ENCODE results near the gene HSDL1.

HSDL1 gene

GRCh38 chr16:84175350-84176081 lies 30.5 kb upstream of the HSDL1 start:
- DNase-seq = peak; percentile 38 to 73

DNA sequence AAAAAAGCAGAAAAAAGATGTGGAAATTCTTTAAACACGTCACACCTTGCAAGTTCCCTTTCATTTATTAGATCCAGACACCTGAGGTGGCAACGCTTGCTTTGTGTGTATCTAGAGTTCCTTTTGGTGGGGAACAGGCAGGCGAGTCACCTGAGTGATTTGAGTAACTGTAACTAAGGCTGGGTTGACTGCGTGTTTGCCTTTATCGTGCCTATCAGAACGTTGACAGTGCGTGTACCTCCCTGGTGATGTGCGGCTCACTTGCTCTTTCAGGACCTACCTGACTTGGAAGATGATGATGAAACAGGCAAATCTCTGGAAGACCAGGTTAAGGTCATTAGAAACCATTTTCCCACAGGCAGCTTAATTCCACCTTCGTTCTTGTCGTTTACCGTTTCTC lies 29.4 kb upstream of the HSDL1 start:
- no peak for DNase-seq

GRCh38 chr16:84169765-84170310 lies 24.9 kb upstream of the HSDL1 start:
- DNase-seq = no peak

DNA sequence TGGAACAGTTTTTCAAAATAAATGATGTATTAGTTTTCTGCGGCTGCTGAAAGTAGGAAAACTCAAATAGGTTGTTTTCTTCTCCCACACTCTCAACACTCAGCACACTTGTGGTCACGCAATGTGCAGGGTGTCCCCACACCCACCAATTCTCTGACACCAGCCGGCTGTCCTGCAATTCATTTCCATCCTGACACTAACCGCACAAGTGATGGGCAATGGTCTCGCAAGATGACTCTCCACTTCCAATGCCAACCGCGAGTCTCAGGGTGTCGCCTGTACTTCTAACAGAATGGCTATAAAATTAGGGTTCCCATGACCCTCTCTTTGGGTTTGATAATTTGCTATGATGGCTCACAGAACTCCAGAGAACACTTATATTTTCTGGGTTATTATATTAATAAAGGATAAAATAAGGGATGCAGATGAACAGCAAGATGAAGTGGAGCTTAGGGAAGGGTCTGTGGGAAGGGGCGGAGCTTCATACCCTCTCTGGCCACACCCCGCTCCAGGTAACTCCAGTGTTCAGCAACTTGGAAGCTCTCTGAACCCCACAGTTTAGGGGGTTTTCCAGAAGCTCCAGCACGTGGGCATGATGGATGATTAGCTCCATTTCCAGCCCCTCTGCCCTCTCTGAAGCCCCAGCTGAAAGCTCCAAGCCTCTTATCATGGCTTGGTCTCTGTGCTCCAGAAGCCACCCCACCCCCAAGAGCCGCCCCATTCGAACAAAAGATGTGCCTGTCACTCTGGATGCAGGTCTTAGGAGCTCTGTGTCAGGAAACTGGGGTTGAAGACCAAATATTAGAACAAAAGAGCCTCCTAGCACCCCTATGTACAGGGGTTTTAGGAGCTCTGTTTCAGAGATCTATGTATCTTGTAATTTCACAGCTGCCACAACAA lies 22.1 kb upstream of the HSDL1 start:
- no peak for DNase-seq

DNA sequence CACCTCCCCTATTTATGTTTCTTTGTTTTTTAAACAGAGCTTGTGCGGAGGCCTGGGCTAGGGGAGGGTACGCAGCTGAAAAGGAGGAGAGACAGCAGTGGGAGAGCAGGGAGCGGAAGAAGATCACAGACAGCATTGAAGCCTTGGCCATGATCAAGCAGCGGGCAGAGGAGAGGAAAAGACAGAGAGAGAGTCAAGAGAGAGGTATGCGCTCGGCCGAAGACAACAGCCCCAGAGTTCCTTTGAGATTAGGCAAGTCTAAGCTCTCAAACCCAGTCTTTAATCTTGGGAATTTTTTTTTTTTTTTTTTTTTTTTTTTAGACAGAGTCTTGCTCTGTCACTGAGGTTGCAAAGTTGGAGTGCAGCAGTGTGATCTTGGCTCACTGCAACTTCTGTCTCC lies 20.8 kb upstream of the HSDL1 start:
- no peak for DNase-seq

- no peak for DNase-seq
Measured at GRCh38 chr16:84161801-84162200, 16.8 kb upstream of the HSDL1 start.

- no peak for DNase-seq
Measured at GRCh38 chr16:84161037-84161436, 16.1 kb upstream of the HSDL1 start.

DNA sequence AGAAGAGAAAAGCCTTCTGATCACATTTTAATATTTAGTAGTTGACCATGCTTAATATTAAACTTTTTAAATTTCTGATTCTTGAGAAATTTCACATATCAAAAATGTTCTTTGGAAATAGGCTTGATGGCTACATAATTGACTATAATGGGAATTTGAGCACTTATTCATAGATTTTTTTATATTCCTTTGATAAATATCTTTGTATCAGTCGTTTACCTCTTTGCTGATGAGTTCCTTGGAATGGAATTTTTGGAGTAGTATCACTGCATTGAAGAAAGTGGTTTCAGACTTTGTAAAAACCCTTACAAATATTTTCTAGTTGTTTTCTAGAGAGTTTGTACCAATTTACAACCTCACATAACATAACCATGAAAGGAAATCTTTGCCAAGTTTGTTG lies 14.8 kb upstream of the HSDL1 start:
- DNase-seq = no peak

DNA sequence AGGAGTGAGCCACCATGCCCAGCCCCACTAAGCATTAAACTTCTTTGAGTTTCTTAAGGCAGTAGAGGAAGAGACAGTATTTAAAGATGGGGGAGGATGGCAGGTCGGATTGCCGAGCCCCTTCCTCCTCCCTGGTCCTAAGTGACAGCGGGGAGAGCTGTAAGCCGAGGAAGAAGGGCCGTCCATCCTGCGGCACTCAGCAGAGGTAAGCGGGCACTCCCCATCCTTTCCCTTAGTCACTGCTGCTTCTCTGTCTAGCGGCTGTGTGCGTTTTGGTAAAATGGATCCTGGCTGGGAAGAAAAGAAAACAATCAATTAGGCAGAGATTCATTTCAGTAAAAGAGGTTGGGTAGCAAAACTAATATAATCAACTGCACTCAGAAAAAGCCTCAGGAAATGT lies 14.0 kb upstream of the HSDL1 start:
- DNase-seq = no peak

DNA sequence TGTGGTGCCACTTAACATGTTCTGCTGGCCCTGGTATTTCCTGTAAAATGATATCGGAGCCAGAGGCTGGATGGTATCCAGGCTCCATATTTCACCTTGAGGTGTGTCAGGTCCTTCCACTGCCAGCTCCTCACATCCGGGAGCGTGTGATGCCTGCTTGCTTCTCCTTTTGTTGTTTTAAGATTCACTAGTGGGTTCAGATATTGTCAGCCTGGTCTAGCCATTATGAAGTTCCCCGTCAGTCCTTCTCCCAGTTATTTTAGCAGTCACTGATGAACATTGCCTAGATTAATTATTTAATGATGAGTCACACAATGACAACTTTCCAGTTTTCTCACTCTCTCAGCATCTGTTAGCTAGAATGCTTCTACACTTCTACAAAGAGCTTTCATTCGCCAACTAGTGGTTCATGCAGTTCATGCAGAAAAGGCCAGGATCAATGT lies 11.4 kb upstream of the HSDL1 start:
- DNase-seq = no peak

GRCh38 chr16:84155771-84156170 lies 10.8 kb upstream of the HSDL1 start:
- DNase-seq = no peak

- no peak for DNase-seq
Measured at GRCh38 chr16:84155226-84155625, 10.2 kb upstream of the HSDL1 start.

DNA sequence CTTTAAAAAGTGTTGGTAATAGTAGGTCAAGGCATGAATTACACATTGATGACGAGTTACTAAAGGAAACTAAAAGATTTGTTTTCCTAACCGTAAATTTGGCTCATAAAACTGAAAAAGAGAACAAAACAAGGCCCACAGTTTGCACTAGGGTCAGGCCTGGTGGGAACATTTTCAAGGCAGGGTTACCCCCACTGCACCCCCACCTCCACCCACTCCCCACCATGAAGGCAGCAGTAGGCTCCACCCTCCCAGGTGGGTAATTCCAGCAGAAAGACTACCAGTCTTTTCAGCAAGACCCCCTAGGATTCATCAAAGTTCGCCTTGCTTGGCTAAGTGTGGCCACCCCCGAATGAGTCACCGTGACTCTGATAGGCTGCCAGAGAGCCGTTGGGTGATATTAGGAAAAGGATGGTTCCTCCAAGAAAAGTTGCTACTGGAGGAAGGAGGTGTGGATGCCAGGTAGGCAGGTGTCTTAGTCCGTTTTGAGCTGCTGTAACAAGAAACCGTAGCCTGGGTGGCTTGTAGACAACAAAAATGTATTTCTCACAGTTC lies 8.8 kb upstream of the HSDL1 start:
- no peak for DNase-seq

DNA sequence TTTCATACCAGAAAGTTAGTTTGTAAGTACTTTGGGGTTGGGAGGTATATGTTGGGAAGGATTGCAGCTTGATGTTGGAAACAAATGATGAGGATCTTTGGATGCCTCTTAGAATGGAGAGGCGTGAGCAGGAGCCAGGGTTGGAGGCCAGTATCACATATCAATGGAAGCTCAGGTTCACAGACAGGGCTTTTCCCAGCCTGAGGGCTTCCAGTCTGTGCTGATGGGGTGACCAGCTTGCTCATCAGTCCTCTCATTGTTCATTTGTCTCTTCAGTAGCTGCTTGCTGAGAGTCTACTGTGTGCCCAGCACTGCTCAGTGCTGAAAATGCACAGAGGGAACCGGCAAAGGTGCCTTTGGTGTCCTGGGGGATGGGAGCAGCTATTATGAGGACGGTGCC lies 5.9 kb upstream of the HSDL1 start:
- no peak for DNase-seq

DNA sequence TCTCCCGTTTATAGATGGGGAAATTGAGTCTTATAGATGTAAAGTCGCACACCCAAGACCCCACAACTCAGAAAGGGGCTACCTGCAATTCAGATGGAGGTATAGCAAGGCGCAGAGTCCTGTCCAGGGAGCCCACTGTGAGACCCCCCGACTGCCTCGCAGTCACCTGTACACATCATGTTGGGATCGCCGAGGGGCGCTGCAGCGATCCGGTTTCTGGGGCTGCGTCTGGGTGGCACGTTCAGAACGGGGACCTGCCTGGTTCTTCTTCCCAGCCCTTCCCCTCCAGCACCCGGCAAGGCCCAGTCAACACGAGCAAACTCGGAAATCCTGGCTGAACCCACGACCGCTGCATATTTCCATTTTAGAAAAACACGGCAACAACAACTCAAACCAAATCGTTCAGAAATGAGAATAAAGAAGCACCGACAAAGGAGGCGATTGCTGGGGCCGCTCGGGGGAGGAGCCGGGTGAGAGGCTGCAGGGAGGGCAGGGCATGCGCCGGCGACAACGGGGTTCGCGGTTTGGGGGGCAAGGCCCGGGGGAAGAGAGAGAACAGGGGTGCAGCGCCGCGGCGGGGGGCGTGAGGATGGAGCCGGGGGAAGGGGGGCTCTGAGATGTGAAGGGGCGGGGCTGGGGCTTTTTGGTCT lies 643 bp downstream of the HSDL1 start:
- peak in 1 of 2 experiments; percentile 51 for DNase-seq

DNA sequence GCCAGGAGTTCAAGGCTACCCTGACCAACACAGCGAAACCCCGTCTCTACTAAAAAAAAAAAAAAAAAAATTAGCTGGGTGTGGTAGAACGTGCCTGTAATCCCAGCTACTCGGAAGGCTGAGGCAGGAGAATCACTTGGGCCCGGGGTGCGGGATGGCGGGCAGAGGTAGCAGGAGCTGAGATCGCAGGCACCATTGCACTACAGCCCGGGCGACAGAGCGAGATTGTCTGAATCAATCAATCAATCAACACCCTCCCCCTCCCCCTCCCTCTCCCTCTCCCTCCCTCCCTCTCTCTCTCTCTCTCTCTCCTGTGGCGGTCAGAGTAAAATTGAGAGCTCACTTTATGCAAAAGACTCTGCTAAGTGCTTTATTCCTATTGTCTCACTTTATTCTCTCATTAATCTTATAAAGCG lies 1.2 kb downstream of the HSDL1 start:
- DNase-seq = peak; percentile 13 to 35

- no peak for DNase-seq
Measured at GRCh38 chr16:84143081-84143480, 1.9 kb downstream of the HSDL1 start.

DNA sequence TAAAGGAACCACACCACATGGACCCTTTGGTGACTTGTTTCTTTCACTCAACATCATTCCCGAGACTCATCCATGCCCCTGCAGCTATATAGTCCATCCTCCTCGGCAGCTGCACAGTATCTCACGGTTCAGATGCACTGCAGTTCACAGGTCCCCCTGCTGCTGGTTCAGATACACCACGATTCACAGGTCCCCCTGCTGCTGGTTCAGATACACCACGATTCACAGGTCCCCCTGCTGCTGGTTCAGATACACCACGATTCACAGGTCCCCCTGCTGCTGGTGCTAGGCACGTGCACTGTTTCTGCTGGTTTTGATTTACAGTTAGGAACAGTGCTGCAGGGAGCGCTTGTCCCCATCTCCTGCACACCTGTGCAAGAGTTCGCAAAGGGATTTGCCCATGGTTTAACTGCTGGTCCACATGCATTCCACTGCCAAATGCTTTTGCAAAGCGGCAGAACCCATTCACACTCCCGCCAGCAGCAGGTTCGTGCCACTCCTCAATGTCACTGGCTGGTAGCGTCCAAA lies 3.8 kb downstream of the HSDL1 start:
- peak; percentile 7 to 37 for DNase-seq

GRCh38 chr16:84139628-84140258 lies 5.2 kb downstream of the HSDL1 start:
- DNase-seq = no peak

DNA sequence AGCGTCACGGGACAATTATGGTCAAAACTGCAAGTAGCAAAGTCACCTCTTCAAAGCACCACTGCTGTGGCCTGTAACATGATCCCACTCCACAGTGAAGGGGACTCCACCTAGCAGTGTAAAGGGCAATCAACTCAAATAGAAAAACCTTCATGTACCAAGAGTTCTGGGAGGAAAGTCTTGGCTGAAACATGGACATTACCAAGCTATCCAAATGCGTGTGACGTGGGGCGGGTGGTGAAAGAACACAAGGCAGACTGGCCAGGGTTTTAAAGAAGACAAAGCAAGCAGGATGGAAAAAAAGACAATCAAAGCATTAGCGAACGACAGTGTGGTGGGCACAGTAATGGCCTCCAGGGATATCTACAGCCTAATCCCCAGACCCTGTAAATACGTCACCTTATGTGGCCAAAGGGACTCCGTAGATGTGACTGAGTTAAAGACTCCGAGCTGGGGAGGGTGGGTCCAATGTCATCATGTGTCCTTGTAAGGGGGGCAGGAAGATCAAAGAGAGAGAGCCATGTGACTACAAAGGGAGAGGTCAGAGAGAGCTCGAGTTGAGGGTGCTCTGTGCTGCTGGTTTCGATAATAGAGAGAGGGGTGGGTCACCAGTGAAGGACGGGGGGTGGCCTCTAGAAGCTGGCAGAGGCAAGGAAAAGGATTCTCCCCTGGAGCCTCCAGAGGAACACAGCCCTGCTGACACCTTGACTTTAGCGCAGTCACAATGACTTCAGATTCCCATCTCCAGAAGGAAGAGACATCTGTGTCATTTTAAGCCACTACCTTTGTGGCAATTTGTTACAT lies 6.0 kb downstream of the HSDL1 start:
- peak in 1 of 2 experiments; percentile 44 for DNase-seq

DNA sequence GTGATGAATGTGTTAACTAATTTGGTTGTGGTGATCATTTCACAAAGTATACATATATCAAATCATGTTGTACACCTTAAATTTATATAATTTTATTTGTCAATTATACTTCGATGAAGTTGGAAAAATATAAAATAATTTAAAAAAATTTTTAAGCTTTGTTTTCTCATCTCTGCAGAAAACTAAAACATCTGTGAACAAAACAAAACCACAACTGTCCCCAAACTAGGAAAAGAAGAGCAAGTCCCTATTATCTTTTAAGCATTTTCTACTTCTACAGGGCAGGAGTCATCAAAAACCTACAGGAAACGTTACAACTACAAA lies 6.5 kb downstream of the HSDL1 start:
- no peak for DNase-seq
